NT2/D1 (cell line): ENCODE results near the gene REG4.
"Not testable (repeated sequence)": the region's sequence is repeated elsewhere in the genome, so short reads cannot be mapped to it uniquely, and the experiment has no call there.

Experiments
- DNase-seq: peaks from one replicate; pipeline ENCODE4 v3.0.0-alpha.2; 2011; ENCODE audit warnings: low read depth, low spot score
- H3K27me3 ChIP-seq: 2 replicates; pipeline ENCODE4 v1.6.0; 2011; ENCODE audit warnings: mild to moderate bottlenecking; ENCODE audit not compliant: insufficient read length, insufficient read depth
- H3K36me3 ChIP-seq: 2 replicates; pipeline ENCODE4 v1.6.1; 2011; ENCODE audit warnings: mild to moderate bottlenecking, low read length, mixed read lengths; ENCODE audit not compliant: insufficient read depth, insufficient read length
- H3K4me1 ChIP-seq: 2 replicates; pipeline ENCODE4 v1.5.1; 2011; ENCODE audit not compliant: insufficient read depth, insufficient read length
- H3K4me3 ChIP-seq: 2 replicates; pipeline ENCODE4 v1.5.1; 2011; ENCODE audit warnings: low read depth; ENCODE audit not compliant: insufficient read length
- H3K9ac ChIP-seq: 2 replicates; pipeline ENCODE4 v1.6.0; 2011; ENCODE audit warnings: low read depth; ENCODE audit not compliant: insufficient read length
- H3K9me3 ChIP-seq: 2 replicates; pipeline ENCODE4 v1.5.1; 2011; ENCODE audit warnings: mild to moderate bottlenecking, low read length; ENCODE audit not compliant: insufficient read depth
- SUZ12 ChIP-seq: IDR thresholded peaks from 2 replicates; pipeline ENCODE4 v1.6.1; 2011; ENCODE audit not compliant: insufficient read length, insufficient read depth; ENCODE audit errors: extremely low read depth
- YY1 ChIP-seq: IDR thresholded peaks from 2 replicates; pipeline ENCODE4 v1.6.1; 2011; ENCODE audit not compliant: insufficient read length, insufficient read depth
- ZNF274 ChIP-seq: IDR thresholded peaks from 2 replicates; pipeline ENCODE4 v1.6.1; 2011; ENCODE audit warnings: mild to moderate bottlenecking, low read depth, low read length

The REG4 gene

DNA sequence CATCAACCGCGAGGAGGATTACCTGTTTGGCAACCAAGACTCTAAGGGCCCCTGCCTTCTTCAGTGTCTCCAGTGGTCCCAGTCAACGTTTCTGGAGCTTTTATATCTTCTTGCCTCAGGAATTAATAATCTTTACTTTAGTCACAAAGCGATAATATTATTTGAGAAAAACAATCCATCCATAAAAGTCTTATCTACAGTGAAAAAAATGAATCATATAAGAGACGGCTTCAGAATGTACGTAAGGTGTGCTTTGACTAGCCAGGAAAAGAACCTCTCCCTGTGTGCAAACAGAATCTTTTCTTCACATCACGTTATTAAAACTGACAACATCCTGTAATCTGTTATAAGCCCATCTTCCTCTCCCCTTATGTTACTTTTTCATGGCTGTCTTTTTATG, at the start of gene REG4:
REG4 (minus strand) TSS at position 74 of the 400 bp plus-strand sequence. CDS start 2,691 bp downstream, outside the sequence.
- no peak for TF ChIP-seq SUZ12
- TF ChIP-seq ZNF274 = no peak
- TF ChIP-seq YY1 = no peak
- no peak for DNase-seq

DNA sequence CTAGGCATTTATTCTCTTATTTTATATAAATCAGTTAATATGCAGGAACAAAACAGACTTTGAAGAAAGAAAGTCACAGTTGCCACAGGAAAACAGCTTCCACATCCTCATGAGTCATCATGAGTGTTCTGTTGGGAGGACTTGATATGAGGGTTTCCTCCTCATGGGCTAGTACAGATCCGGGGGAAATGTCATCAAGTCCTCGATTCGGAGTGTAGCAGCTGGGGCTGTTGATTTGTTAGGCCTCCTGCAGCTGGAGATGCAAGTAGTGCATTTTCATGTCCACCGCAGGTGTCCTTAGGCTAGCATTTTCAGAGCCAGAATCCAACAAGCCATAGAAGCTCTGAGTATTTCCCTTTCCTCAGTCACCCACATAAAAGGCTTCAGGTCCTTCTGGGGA, 48.4 kb upstream of the REG4 start:
- no peaks in the 10 kb centered on the region for H3K4me1 ChIP-seq
- H3K27me3 ChIP-seq = no peaks in the 10 kb centered on the region
- no peak overlapping the region for H3K4me3 ChIP-seq
- DNase-seq = no peak
- no peak overlapping the region for H3K9ac ChIP-seq
- no peaks in the 10 kb centered on the region for H3K9me3 ChIP-seq
- H3K36me3 ChIP-seq = no peaks in the 10 kb centered on the region
- TF ChIP-seq SUZ12 (no peak), YY1 (no peak), ZNF274 (no peak)

More for the DNA sequence above, at the start of gene REG4:
- no peaks in the 10 kb centered on the region for H3K4me1 ChIP-seq
- no peaks in the 10 kb centered on the region for H3K27me3 ChIP-seq
- no peaks in the 10 kb centered on the region for H3K36me3 ChIP-seq
- H3K9ac ChIP-seq = no peak within 1 kb of the TSS
- no peaks in the 10 kb centered on the region for H3K9me3 ChIP-seq
- no peak within 1 kb of the TSS for H3K4me3 ChIP-seq

DNA sequence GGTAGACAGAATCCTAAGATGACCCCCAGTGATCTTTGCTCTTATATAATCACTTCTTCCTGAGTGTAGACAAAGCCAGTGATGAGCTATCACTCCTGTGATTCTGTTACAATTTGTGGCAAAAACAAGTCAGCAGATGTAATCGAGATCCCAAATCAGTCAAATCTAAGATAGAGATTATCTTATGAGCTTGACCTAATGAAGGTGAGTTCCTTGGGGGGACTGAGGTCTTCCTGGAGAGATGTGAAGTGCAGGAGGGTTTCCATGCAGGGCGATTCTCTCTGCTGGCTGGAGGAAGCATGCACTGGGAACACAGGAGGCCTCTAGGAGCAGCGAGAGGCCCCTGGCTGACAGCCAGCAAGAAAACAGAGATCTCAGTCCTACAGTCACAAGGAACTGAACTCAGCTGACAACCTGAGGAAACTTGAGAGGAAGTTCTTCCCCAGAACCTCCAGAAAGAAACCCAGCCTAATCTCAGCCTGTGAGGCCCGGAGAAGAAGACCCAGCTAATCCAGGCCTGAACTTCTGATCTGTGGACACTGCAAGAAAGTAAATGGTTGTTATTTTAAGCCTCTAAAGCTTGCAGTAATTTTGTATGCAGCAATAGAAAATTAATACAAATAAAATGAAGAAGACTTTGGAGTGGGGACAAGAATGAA, 47.4 kb upstream of the REG4 start:
- H3K27me3 ChIP-seq, H3K36me3 ChIP-seq, H3K9me3 ChIP-seq, H3K4me1 ChIP-seq, H3K9ac ChIP-seq, DNase-seq, H3K4me3 ChIP-seq: not testable (repeated sequence)

DNA sequence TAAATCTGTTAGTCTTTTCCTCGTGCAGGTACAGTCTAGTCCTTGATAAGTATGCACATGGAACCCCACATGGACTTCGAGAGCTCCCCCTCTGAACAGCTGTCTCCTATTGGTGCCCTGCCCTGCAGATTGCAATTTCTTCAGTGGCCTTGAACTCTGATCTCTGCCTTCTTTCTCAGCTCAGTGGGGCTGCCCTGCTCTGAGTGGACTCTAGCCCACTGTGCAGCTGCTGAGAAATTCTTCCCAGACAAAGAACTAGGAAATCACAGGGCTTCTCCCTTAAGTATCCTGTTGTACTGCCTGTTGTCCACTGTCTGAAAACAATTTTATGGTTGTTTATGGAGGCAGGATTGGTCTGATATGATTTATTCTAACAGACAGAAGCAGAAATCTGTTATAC, 46.9 kb upstream of the REG4 start:
- Histone ChIP-seq H3K9ac (no peak overlapping the region), H3K27me3 (no peaks in the 10 kb centered on the region), H3K4me3 (no peak overlapping the region), H3K4me1 (no peaks in the 10 kb centered on the region), H3K36me3 (no peaks in the 10 kb centered on the region), H3K9me3 (no peaks in the 10 kb centered on the region)
- TF ChIP-seq SUZ12 (no peak), YY1 (no peak), ZNF274 (no peak)
- DNase-seq = no peak

DNA sequence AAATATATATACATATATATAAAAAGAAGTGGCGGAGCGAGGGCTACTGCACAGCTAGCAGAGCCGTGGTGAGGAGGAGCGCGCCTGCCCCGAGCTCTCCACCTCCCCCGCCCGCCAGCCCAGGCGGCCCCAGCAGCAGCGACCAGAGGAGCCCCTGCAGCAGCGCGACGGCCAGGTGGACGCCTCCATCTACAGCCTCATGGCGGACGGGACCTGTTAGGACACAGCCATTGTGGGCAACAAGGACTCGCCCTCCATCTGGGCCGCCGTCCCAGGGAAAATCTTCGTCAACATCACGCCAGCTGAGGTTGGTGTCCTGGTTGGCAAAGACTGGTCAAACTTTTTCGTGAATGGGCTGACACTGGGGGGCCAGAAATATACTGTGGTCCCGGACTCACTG, 41.9 kb upstream of the REG4 start:
- TF ChIP-seq ZNF274 (no peak), SUZ12 (no peak), YY1 (no peak)
- Histone ChIP-seq H3K9me3 (no peaks in the 10 kb centered on the region), H3K9ac (no peak overlapping the region), H3K4me1 (no peaks in the 10 kb centered on the region), H3K36me3 (no peaks in the 10 kb centered on the region), H3K4me3 (no peak overlapping the region), H3K27me3 (no peaks in the 10 kb centered on the region)
- DNase-seq = no peak

DNA sequence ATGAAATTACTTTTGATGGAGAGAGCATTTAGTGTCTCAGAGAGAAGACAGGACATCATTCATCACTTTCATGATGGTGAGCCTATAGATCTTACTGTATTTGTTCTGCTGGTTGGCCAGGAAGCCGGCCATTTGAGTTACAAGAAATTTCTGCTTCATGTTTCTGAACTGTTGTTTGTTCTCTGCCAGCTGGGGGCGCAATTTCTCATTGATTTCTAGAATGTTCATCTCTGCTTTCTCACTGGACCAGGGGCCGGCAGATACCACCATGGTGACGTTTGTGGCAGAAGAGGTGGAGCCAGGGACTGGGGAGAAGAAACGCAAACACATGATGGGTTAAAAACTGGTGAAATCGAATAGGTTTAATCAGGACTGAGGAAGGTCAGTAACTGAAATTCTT, 32.9 kb upstream of the REG4 start:
- H3K27me3 ChIP-seq, H3K4me3 ChIP-seq, H3K4me1 ChIP-seq, DNase-seq, H3K36me3 ChIP-seq, H3K9me3 ChIP-seq, H3K9ac ChIP-seq: not testable (repeated sequence)

DNA sequence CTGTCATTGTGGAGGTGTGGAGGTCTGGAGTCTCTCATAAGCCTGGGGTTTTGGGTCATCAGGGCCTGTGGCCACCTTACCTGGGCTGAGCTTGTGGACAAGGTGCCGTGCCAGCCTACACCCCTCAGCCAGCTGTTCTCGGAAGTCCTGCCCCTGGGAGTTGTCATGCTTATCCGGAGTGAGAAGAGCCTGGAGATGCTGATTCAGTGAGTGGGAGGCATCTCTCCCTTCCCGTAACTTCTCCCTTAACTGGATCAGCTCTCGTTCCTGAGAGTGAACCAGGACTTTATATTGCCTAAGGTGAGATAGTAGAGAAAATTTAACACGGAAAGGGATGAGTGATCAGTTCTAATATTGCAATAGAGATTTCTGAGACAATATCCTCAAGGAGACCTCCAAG, 30.0 kb upstream of the REG4 start:
- no peaks in the 10 kb centered on the region for H3K4me1 ChIP-seq
- H3K9me3 ChIP-seq = no peaks in the 10 kb centered on the region
- no peak overlapping the region for H3K9ac ChIP-seq
- no peaks in the 10 kb centered on the region for H3K36me3 ChIP-seq
- DNase-seq = no peak
- TF ChIP-seq YY1 (no peak), SUZ12 (no peak), ZNF274 (no peak)
- no peak overlapping the region for H3K4me3 ChIP-seq
- H3K27me3 ChIP-seq = no peaks in the 10 kb centered on the region

DNA sequence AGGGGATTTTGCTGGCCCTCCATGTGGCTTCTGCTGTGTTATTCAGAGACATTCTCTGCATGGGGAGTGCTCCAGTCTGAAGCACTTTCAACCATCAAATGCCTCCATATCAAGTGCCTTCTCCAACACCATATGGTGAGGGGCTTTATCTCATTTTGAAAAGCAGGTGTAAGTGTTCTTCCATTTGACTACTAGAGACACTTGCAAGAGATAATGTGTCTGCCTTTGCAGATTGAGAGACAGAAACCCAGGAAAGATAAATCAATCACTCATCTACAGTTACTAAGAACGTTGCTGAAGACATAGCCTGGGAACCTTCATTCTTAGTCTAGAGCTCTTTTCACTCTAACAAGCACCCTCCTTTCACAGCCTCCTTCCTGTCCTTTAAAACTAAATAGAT, 29.5 kb upstream of the REG4 start:
- TF ChIP-seq ZNF274 (no peak), YY1 (no peak), SUZ12 (no peak)
- H3K9ac ChIP-seq = no peak overlapping the region
- no peaks in the 10 kb centered on the region for H3K27me3 ChIP-seq
- no peaks in the 10 kb centered on the region for H3K9me3 ChIP-seq
- no peak overlapping the region for H3K4me3 ChIP-seq
- H3K36me3 ChIP-seq = no peaks in the 10 kb centered on the region
- no peaks in the 10 kb centered on the region for H3K4me1 ChIP-seq
- DNase-seq = no peak
